NCI-H2107 treated with DMSO at 0.1 percent for 48 hours (cell line): Measurements from ENCODE around the gene MAGED1.
"Not testable (repeated sequence)": the region's sequence is repeated elsewhere in the genome, so short reads cannot be mapped to it uniquely, and the experiment has no call there.

Experiments used
- DNase-seq: peaks from one replicate; lab custom pipeline; 2025; ENCODE audit not compliant: unreplicated experiment; lab: John Stamatoyannopoulos, UW

MAGED1 gene

GRCh38 chrX:51893931-51894696 lies 691 bp downstream of the MAGED1 start:
- DNase-seq = peak; percentile 45

- DNase-seq = peak; percentile 39
Measured at GRCh38 chrX:51894697-51895336, 1.4 kb downstream of the MAGED1 start.

GRCh38 chrX:51896626-51897025 lies 3.2 kb downstream of the MAGED1 start:
- DNase-seq = no peak

GRCh38 chrX:51899741-51900140 lies 6.3 kb downstream of the MAGED1 start:
- DNase-seq = no peak

GRCh38 chrX:51902510-51903050 lies 9.2 kb downstream of the MAGED1 start:
- DNase-seq = no peak

- not testable (repeated sequence) for DNase-seq
Measured at GRCh38 chrX:51905152-51905551, 11.7 kb downstream of the MAGED1 start.

- DNase-seq = no peak
Measured at GRCh38 chrX:51905711-51906110, 12.3 kb downstream of the MAGED1 start.

GRCh38 chrX:51917604-51918003 lies 24.2 kb downstream of the MAGED1 start:
- no peak for DNase-seq

GRCh38 chrX:51922561-51922960 lies 29.1 kb downstream of the MAGED1 start:
- DNase-seq = no peak

GRCh38 chrX:51931566-51932150 lies 38.2 kb downstream of the MAGED1 start:
- DNase-seq = no peak
